HCT116 (cell line): ENCODE measurements around the gene NACC2. TPM values are rescaled to one million over a fixed set of nuclear protein-coding genes. Genes with fewer than 3 reads are reported as not detected.
A peak's percentile ranks its signal among the peaks of the same experiment; 100 is the strongest.

Experiments used
- ATAC-seq: fragments of 200-7000 bp; cut with Tn5 transposase; 2 replicates; pipeline ENCODE4 v1.9.1; 2020; ENCODE audit warnings: mild to moderate bottlenecking, moderate library complexity
- BruUV-seq: library from RNA; stranded (reverse); fragments of 400-500 nt; replicated peaks from 2 replicates; lab custom pipeline; 2021; lab: Mats Ljungman, UMichigan
- CTCF ChIA-PET: fragments of 300-600 bp; sonication (Branson Sonifier 250); formaldehyde crosslinking; loops from one replicate; lab custom pipeline; 2021; ENCODE audit warnings: antibody characterized with exemption; lab: Charles Lee
- POLR2A ChIA-PET: fragments of 300-600, 350-600 bp; sonication (Branson Sonifier 250); formaldehyde crosslinking; loops from one replicate; lab custom pipeline; 2021; ENCODE audit warnings: antibody characterized with exemption; lab: Charles Lee
- RAD21 ChIA-PET, 2 experiments: fragments of 300-600 bp; sonication (Branson Sonifier 250); formaldehyde crosslinking; loops; one replicate each; lab custom pipeline; 2023; ENCODE audit warnings: low total read pairs in 2 of 2; ENCODE audit not compliant: uncharacterized antibody in 2 of 2, unreplicated experiment in 2 of 2, low non-redundant PET in 1 of 2; lab: Charles Lee
- DNase-seq: peaks from one replicate; pipeline ENCODE4 v3.0.0-alpha.2; 2010; ENCODE audit warnings: low read depth, low spot score
- H2AFZ ChIP-seq: fragments of 200-600 bp; shearing (Covaris generic), sonication (generic); 2 replicates; pipeline ENCODE4 v1.6.1; 2017; ENCODE audit warnings: low read depth, mixed run types, mixed read lengths, antibody characterized with exemption, low read length; ENCODE audit not compliant: poor library complexity, severe bottlenecking
- H3K27ac ChIP-seq: 2 replicates; pipeline ENCODE4 v1.5.1; 2012; ENCODE audit warnings: low read depth, low read length
- H3K27me3 ChIP-seq: fragments of 200-600 bp; sonication (generic); 2 replicates; pipeline ENCODE4 v1.6.1; 2016; ENCODE audit warnings: mixed run types, low read length, mixed read lengths; ENCODE audit not compliant: insufficient read depth
- H3K36me3 ChIP-seq, 2 experiments: fragments of 200-500 bp in 1 of 2; fragments of 200-600 bp in 1 of 2; sonication (Bioruptor generic) in 1 of 2; sonication (generic) in 1 of 2; 2 replicates each; pipeline versions ENCODE4 v1.5.1 to v1.6.1; 2014 to 2016; ENCODE audit warnings: low read length in 2 of 2, inconsistent platforms in 1 of 2, mixed read lengths in 1 of 2, mixed run types in 1 of 2; ENCODE audit not compliant: insufficient read depth in 2 of 2, control insufficient read depth in 1 of 2
- H3K4me1 ChIP-seq, 2 experiments: fragments of 200-600 bp in 1 of 2; sonication (generic) in 1 of 2; 2 replicates each; pipeline versions ENCODE4 v1.5.1 to v1.6.1; 2012 to 2017; ENCODE audit warnings: low read length in 2 of 2, inconsistent platforms in 1 of 2, mild to moderate bottlenecking in 1 of 2, mixed read lengths in 1 of 2, mixed run types in 1 of 2, moderate library complexity in 1 of 2; ENCODE audit not compliant: insufficient read depth in 2 of 2, control insufficient read depth in 1 of 2
- H3K4me2 ChIP-seq: fragments of 200-600 bp; sonication (generic); 2 replicates; pipeline ENCODE4 v1.6.1; 2017; ENCODE audit warnings: mixed run types, low read length, mixed read lengths
- H3K4me3 ChIP-seq, 2 experiments: fragments of 200-600 bp in 1 of 2; sonication (generic) in 1 of 2; replicated peaks in 1 of 2; 2 replicates each; pipeline ENCODE4 v1.5.1; 2011 to 2016; ENCODE audit warnings: low read length in 2 of 2, control low read depth in 1 of 2, low read depth in 1 of 2, mild to moderate bottlenecking in 1 of 2, mixed read lengths in 1 of 2, mixed run types in 1 of 2
- H3K79me2 ChIP-seq: fragments of 200-600 bp; sonication (generic); 2 replicates; pipeline ENCODE4 v1.6.1; 2017; ENCODE audit warnings: mild to moderate bottlenecking, mixed run types, low read length, moderate library complexity, mixed read lengths; ENCODE audit not compliant: insufficient read depth
- H3K9ac ChIP-seq: fragments of 200-600 bp; sonication (generic); 2 replicates; pipeline ENCODE4 v1.6.1; 2016; ENCODE audit warnings: low read length, mixed read lengths
- H3K9me2 ChIP-seq: fragments of 200-600 bp; sonication (generic), shearing (Covaris generic); 2 replicates; pipeline ENCODE4 v1.6.1; 2017; ENCODE audit warnings: mixed run types, mild to moderate bottlenecking, moderate library complexity; ENCODE audit not compliant: insufficient read depth
- H3K9me3 ChIP-seq, 2 experiments: fragments of 200-500 bp in 1 of 2; fragments of 200-600 bp in 1 of 2; sonication (Bioruptor generic) in 1 of 2; sonication (generic) in 1 of 2; 2 replicates each; pipeline ENCODE4 v1.6.1; 2014 to 2017; ENCODE audit warnings: low read length in 2 of 2, mixed read lengths in 2 of 2, inconsistent platforms in 1 of 2, low read depth in 1 of 2, mild to moderate bottlenecking in 1 of 2, mixed run types in 1 of 2, moderate library complexity in 1 of 2; ENCODE audit not compliant: control insufficient read depth in 1 of 2, insufficient read depth in 1 of 2
- H4K20me1 ChIP-seq: fragments of 200-600 bp; sonication (generic), shearing (Covaris generic); 2 replicates; pipeline ENCODE4 v1.6.1; 2017; ENCODE audit warnings: mixed run types, mild to moderate bottlenecking, moderate library complexity; ENCODE audit not compliant: insufficient read depth
- ATF3 ChIP-seq: IDR thresholded peaks from 2 replicates; pipeline ENCODE4 v1.6.1; 2012
- CBX3 ChIP-seq: IDR thresholded peaks from 2 replicates; pipeline ENCODE4 v1.6.1; 2012; ENCODE audit warnings: low read depth
- CTCF ChIP-seq, 3 experiments: fragments of 200-600 bp in 1 of 3; sonication (generic) in 1 of 3; IDR thresholded peaks in 2 of 3; conservative IDR thresholded peaks in 1 of 3; 2 replicates each; pipeline ENCODE4 v1.5.1; 2012 to 2017; ENCODE audit warnings: low read depth in 2 of 3, low read length in 2 of 3, antibody characterized with exemption in 1 of 3, borderline replicate concordance in 1 of 3, control low read depth in 1 of 3, mild to moderate bottlenecking in 1 of 3, mixed read lengths in 1 of 3, mixed run types in 1 of 3, moderate library complexity in 1 of 3; ENCODE audit not compliant: insufficient read depth in 1 of 3
- intact Hi-C: fragments of 100-400 bp; cut with micrococcal nuclease; formaldehyde crosslinking; loops from 2 replicates; pipeline ENCODE4 v1.10.0; 2022
- total RNA-seq: library from RNA; stranded (reverse); gene quantifications from one replicate; pipeline ENCODE4 v1.2.1, GENCODE V29; 2021; ENCODE audit not compliant: unreplicated experiment

Gene NACC2
- total RNA-seq, 1 experiment from 2014 or later, result 27.8 TPM

- Histone ChIP-seq H3K79me2 (peaks cover 11% of the 10 kb centered on the region; the same call in 1 of the 2 replicates), H3K9ac (no peak overlapping the region), H3K9me3 (no peaks in the 10 kb centered on the region), H3K27ac (no peak overlapping the region), H4K20me1 (no peaks in the 10 kb centered on the region), H3K27me3 (no peaks in the 10 kb centered on the region), H3K9me2 (no peaks in the 10 kb centered on the region), H3K36me3 (no peaks in the 10 kb centered on the region), H3K4me2 (peak overlapping the region; percentile 28; the same call in 1 of the 2 replicates), H3K4me3 (no peak overlapping the region), H2AFZ (no peak overlapping the region), H3K4me1 (peaks cover 11 to 24% of the 10 kb centered on the region in 2 experiments)
- ATAC-seq, result peak; percentile 22; the same call in 1 of the 2 replicates
- intact Hi-C loops, result loop anchor here (1.0 to 5.0 kb wide), 5 partner anchors 33 to 520 kb away; no protein-coding TSS in a partner anchor
- BruUV-seq, result no TSS peak
- ChIA-PET CTCF (interaction anchor here (0.7 to 5.9 kb wide), 7 partner anchors 10 to 519 kb away, joined by 3 to 40 read pairs (median 7); no protein-coding TSS in a partner anchor), RAD21 (interaction anchor here (0.6 to 1.4 kb wide), 4 partner anchors 32 to 155 kb away, joined by 3 to 8 read pairs (median 4); no protein-coding TSS in a partner anchor), POLR2A (no interaction called here)
- no peak for DNase-seq
- TF ChIP-seq CBX3, result no peak
- TF ChIP-seq ATF3, result no peak
- peak in 2 of 3 experiments; percentile 95; a peak in 4 of 6 replicates for TF ChIP-seq CTCF (IDR thresholded peaks at IDR 0.05 in 2 of 3, conservative IDR thresholded peaks at IDR 0.05 in 1 of 3; ENCODE audit: borderline replicate concordance in 1 of 3, insufficient read depth in 1 of 3, low read depth in 2 of 3, low read length in 2 of 3)
These were observed 27.6 kb upstream of the NACC2 start for GRCh38 chr9:136122425-136123383.
